HUES6 (cell line): Measurements from ENCODE around the gene GIPC1.

ENCODE experiments used
- H3K27ac ChIP-seq: 2 replicates; pipeline ENCODE4 v1.7.0; 2013; ENCODE audit warnings: low read depth, mild to moderate bottlenecking, low read length, inconsistent platforms
- H3K27me3 ChIP-seq: 2 replicates; pipeline ENCODE4 v1.6.1; 2013; ENCODE audit warnings: low read length; ENCODE audit not compliant: control insufficient read depth, insufficient read depth
- H3K36me3 ChIP-seq: 2 replicates; pipeline ENCODE4 v1.6.1; 2013; ENCODE audit warnings: low read length; ENCODE audit not compliant: control insufficient read depth, insufficient read depth
- H3K4me1 ChIP-seq: 2 replicates; pipeline ENCODE4 v1.6.1; 2013; ENCODE audit warnings: low read length; ENCODE audit not compliant: control insufficient read depth, insufficient read depth
- H3K4me3 ChIP-seq: 2 replicates; pipeline ENCODE4 v1.5.1; 2013; ENCODE audit warnings: low read depth, low read length
- H3K9ac ChIP-seq: one replicate; pipeline ENCODE4 v1.6.1; 2013; ENCODE audit warnings: mild to moderate bottlenecking, low read length
- H3K9me3 ChIP-seq: 2 replicates; pipeline ENCODE4 v1.6.1; 2013; ENCODE audit warnings: low read depth, low read length; ENCODE audit not compliant: control insufficient read depth, insufficient read depth

GIPC1 gene

DNA sequence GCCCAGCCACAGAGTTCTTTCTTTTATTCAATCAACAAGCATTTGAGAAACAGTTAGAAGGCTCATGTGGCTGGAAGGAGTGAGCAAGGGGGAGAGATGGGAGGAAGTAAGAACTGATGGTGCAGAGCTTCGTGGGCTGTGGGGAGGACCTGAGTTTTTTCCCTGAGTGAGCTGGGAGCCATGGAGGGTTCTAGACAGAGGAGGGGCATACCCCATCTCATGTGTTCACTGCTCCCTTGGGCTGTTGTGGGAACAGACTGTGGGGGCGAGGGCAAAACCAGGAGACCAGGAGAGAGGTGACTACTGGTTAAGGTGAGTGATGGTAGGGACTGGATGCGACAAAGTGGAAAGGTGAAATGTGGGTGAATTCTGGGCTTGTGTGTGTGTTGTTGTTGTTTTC, 65.2 kb downstream of the GIPC1 start:
- peaks cover 16% of the 10 kb centered on the region for H3K4me1 ChIP-seq
- peaks cover 5% of the 10 kb centered on the region; the same call in 1 of the 2 replicates for H3K27me3 ChIP-seq
- H3K27ac ChIP-seq = no peak overlapping the region
- H3K4me3 ChIP-seq = no peak overlapping the region
- no peaks in the 10 kb centered on the region for H3K36me3 ChIP-seq
- no peak overlapping the region for H3K9ac ChIP-seq
- no peaks in the 10 kb centered on the region for H3K9me3 ChIP-seq

- no peak overlapping the region for H3K27ac ChIP-seq
- no peak overlapping the region for H3K9ac ChIP-seq
- no peak overlapping the region for H3K4me3 ChIP-seq
- H3K4me1 ChIP-seq = peaks cover 2% of the 10 kb centered on the region
- no peaks in the 10 kb centered on the region for H3K36me3 ChIP-seq
- H3K9me3 ChIP-seq = no peaks in the 10 kb centered on the region
- H3K27me3 ChIP-seq = peaks cover 5% of the 10 kb centered on the region; the same call in 1 of the 2 replicates
Observed at GRCh38 chr19:14428882-14429416, 67.0 kb downstream of the GIPC1 start.
